Tongue (tissue), 1 donor: Measurements from ENCODE around the gene TRIAP1. TPM values are rescaled to one million over a fixed set of nuclear protein-coding genes. Genes with fewer than 3 reads are reported as not detected.

Source experiments
- total RNA-seq: library from RNA; depleted of rRNA; stranded (reverse); fragments of >200 nt; gene quantifications from one replicate; pipeline ENCODE4 v1.2.3, GENCODE V29; 2014

Gene TRIAP1
- total RNA-seq, 1 donor from 2014 or later: 12.0 TPM

Other genes with a start within 250 kb of the TRIAP1 start
- gene RPLP0, start 245.3 kb downstream of the TRIAP1 start, total RNA-seq: 3,440 TPM
- gene PXN, start 180.7 kb downstream of the TRIAP1 start, total RNA-seq: 59.2 TPM
- gene RNU4-2, start 154.5 kb downstream of the TRIAP1 start, total RNA-seq: under 0.01 TPM
- gene RNU4-1, start 153.1 kb downstream of the TRIAP1 start, total RNA-seq: under 0.01 TPM
- gene SIRT4, start 144.1 kb downstream of the TRIAP1 start, total RNA-seq: 5.0 TPM
- not detected for gene PLA2G1B, start 118.6 kb downstream of the TRIAP1 start, total RNA-seq
- 0.31 TPM for gene MSI1, start 77.2 kb downstream of the TRIAP1 start, total RNA-seq
- 183 TPM for gene COX6A1, start 8.3 kb downstream of the TRIAP1 start, total RNA-seq
- gene GATC, start 60 bp upstream of the TRIAP1 start, total RNA-seq: 18.5 TPM
- 92.3 TPM for gene SRSF9, start 23.4 kb upstream of the TRIAP1 start, total RNA-seq
- gene DYNLL1, start 49.7 kb upstream of the TRIAP1 start, total RNA-seq: 158 TPM
- 45.9 TPM for gene COQ5, start 82.8 kb upstream of the TRIAP1 start, total RNA-seq
- 172 TPM for gene RNF10, start 88.0 kb upstream of the TRIAP1 start, total RNA-seq
- gene POP5, start 135.0 kb upstream of the TRIAP1 start, total RNA-seq: 23.2 TPM
- gene CABP1, start 194.2 kb upstream of the TRIAP1 start, total RNA-seq: 0.51 TPM
- 67.1 TPM for gene MLEC, start 240.8 kb upstream of the TRIAP1 start, total RNA-seq